Measurements from ENCODE around the gene CNNM3.
"Not testable (repeated sequence)": the region's sequence is repeated elsewhere in the genome, so short reads cannot be mapped to it uniquely, and the experiment has no call there.

CNNM3 gene

GRCh38 chr2:96799623-96799935, 16.5 kb upstream of the CNNM3 start:
- DNase-seq, result no peak

- peak; percentile 52 for DNase-seq
Observed at GRCh38 chr2:96800061-96801004, 15.7 kb upstream of the CNNM3 start.

GRCh38 chr2:96801005-96801785, 14.9 kb upstream of the CNNM3 start:
- DNase-seq, result peak; percentile 93

DNA sequence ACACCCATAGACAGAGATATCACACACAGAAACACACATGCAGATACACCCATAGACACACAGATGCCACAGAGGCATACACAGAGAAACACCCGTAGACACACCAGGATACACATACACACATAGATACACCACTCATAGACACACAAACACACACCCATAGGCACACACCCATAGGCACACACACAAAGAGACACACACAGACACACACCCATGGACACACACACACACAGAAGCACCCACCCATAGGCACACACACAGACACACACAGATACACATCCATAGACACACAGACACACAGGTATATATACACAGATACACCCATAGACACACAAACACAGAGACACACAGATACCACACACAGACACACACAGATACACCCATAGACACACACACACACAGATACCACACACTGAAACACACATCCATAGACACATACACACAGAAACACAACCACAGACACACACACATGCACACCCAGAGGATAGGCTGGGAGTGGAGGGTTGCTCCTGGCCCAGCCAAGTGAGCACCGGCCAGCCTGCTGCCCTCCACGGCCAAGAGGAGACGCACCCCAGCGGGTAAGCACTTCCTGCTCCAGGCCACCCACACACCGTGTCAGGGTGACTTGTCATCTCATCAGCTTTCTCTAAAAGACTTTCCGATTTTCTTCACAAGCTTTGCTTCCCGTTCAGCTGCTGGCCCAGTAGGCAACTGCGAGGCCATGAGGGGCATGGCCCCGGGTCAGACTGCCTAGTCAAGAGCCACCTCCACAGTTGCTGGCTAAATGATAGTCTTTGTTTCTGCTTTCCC, 14.1 kb upstream of the CNNM3 start:
- DNase-seq, result no peak

DNA sequence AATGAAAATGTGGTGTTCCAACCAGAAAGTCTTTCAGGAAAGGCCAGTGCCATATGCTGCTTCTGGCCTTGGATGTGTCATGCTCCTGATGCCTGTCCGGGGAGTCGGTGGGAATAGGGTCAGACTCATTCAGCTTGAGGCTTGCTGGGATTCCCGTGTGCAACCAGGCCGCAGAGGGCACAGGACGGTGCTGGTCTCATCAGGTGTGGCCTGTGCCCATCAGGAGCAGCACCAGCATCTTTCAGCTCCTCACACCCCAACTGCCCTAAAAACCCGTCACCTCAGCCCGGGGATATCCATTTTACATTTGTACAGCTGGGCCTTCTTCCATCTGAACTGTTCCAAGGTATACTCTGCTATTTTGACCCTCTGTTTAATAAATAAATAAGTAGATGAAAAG, 13.3 kb upstream of the CNNM3 start:
- DNase-seq, result no peak

- DNase-seq, result no peak
Observed at GRCh38 chr2:96804986-96805385, 11.1 kb upstream of the CNNM3 start.

GRCh38 chr2:96805946-96806345, 10.1 kb upstream of the CNNM3 start:
- DNase-seq, result not testable (repeated sequence)

- DNase-seq, result no peak
Observed at GRCh38 chr2:96806468-96807126, 9.5 kb upstream of the CNNM3 start.

- no peak for DNase-seq
Observed at GRCh38 chr2:96807127-96807471, 9.0 kb upstream of the CNNM3 start.

DNA sequence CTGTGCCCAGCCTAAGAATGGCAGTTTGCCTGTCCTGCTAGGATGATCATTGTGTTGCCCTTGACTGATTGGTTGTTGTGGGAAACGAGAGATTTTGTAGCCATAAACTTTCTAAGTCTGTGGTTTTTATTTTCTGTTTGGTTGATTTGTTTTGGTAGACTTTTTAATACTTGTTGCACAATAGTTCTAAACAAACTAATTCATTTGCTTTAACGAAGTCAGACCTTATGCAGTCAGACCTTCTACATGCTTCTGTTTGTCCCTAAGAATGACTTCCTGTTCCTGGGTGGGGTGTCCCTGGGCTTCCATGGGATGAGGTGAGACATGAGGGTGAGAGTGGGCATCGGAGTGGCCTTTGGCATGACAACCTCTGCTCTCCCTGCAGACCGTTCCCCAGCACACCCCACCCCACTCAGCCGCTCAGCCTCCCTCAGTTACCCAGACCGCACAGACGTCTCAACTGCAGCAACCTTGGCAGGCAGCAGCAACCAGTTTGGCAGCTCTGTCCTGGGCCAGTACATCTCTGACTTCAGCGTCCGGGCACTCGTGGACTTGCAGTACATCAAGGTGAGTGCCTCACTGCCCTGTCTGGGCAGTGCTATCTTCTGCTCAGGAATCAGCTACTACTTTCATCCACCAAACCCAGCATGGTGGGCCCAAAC, 7.8 kb upstream of the CNNM3 start:
- no peak for DNase-seq

GRCh38 chr2:96809216-96809882, 6.7 kb upstream of the CNNM3 start:
- DNase-seq, result no peak

GRCh38 chr2:96809951-96810782, 5.9 kb upstream of the CNNM3 start:
- DNase-seq, result no peak

- no peak for DNase-seq
Observed at GRCh38 chr2:96810783-96811192, 5.3 kb upstream of the CNNM3 start.

- no peak for DNase-seq
Observed at GRCh38 chr2:96811917-96812316, 4.2 kb upstream of the CNNM3 start.

GRCh38 chr2:96813656-96814055, 2.4 kb upstream of the CNNM3 start:
- no peak for DNase-seq

DNA sequence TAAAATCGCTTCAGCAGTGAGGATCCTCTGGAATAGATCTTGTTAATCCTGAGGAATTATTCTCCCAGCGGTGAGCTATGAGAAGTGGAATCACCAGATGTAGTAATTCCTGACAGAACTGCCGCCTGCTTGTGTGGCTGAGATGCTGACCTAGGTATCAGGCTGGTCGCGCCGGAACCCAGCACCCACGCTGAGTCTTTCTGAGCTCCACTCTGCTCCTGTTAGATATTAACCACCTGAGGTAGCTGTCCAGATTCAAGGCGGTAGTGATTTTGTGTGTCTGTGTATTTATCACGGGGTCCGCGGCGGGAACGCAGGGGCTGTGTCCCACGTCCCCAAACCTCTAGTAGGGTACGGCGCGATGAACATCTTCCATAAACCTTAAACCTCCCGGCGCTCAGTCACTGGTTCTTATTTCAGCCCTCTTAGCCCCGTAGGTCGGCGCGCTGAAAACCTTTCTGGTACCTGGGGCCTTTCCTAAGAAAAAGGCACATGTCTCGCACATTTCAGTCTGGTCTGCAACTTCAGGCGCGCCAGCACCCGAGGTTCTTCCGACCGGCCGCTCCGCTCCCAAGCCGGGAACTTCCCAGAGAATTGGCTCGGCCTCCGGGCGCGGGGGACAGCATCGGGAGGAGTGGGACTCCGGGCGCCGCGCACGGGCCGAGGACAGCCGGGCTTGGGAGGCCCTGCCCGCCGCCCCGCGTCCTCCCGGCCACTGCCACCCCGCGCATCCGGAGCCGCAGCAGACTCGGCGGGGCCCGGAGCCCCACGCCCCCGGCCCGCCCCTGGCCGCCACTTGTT, 542 bp upstream of the CNNM3 start:
- peak; percentile 78 for DNase-seq

GRCh38 chr2:96816836-96817702, 1.0 kb downstream of the CNNM3 start:
- DNase-seq, result peak; percentile 88

- DNase-seq, result no peak
Observed at GRCh38 chr2:96817882-96818281, 1.8 kb downstream of the CNNM3 start.
